NCI-H187 (cell line): ENCODE measurements around the gene LBX2.

Experiments used
- DNase-seq, 2 experiments: peaks; one replicate each; lab custom pipeline; 2025; lab: John Stamatoyannopoulos, UW

Gene LBX2

GRCh38 chr2:74525717-74526648 lies 26.6 kb upstream of the LBX2 start, which contains the start of gene DQX1:
Gene DQX1 (minus strand): TSS chr2:74526231. CDS start chr2:74525729, 502 bp downstream.
- DNase-seq = no peak

GRCh38 chr2:74524955-74525716 lies 25.7 kb upstream of the LBX2 start:
- no peak for DNase-seq

- DNase-seq = no peak
Measured at GRCh38 chr2:74524005-74524404, 24.6 kb upstream of the LBX2 start.

GRCh38 chr2:74522516-74522915 lies 23.1 kb upstream of the LBX2 start:
- no peak for DNase-seq

- DNase-seq = no peak
Measured at GRCh38 chr2:74516650-74517049, 17.2 kb upstream of the LBX2 start.

GRCh38 chr2:74515981-74516633 lies 16.7 kb upstream of the LBX2 start:
- no peak for DNase-seq

GRCh38 chr2:74515271-74515980 lies 16.0 kb upstream of the LBX2 start:
- DNase-seq = no peak

- no peak for DNase-seq
Measured at GRCh38 chr2:74514368-74515270, 15.2 kb upstream of the LBX2 start, which contains the start of gene TLX2. Gene TLX2 (plus strand): TSS chr2:74514450. CDS start chr2:74514807, 357 bp downstream.

- no peak for DNase-seq
Measured at GRCh38 chr2:74513605-74514367, 14.4 kb upstream of the LBX2 start.

- DNase-seq = no peak
Measured at GRCh38 chr2:74512744-74513604, 13.6 kb upstream of the LBX2 start.

GRCh38 chr2:74511104-74511989 lies 11.9 kb upstream of the LBX2 start:
- DNase-seq = no peak

- DNase-seq = no peak
Measured at GRCh38 chr2:74510272-74510671, 10.9 kb upstream of the LBX2 start.

- DNase-seq = no peak
Measured at GRCh38 chr2:74507926-74508520, 8.6 kb upstream of the LBX2 start.

GRCh38 chr2:74507145-74507925 lies 7.9 kb upstream of the LBX2 start, which contains the start of gene PCGF1:
Gene PCGF1 (minus strand): TSS chr2:74507695. CDS start chr2:74507668, 27 bp downstream.
- DNase-seq = peak; percentile 88 to 92

GRCh38 chr2:74505448-74506246 lies 6.2 kb upstream of the LBX2 start:
- DNase-seq = no peak

GRCh38 chr2:74504591-74504990 lies 5.2 kb upstream of the LBX2 start:
- no peak for DNase-seq
